ENCODE data around the gene EPN2. TPM values are rescaled to one million over a fixed set of nuclear protein-coding genes. Genes with fewer than 3 reads are reported as not detected.

The EPN2 gene
- total RNA-seq, 3 donors from 2014 or later: 6.1 to 9.5 (median 7.2) TPM

DNA sequence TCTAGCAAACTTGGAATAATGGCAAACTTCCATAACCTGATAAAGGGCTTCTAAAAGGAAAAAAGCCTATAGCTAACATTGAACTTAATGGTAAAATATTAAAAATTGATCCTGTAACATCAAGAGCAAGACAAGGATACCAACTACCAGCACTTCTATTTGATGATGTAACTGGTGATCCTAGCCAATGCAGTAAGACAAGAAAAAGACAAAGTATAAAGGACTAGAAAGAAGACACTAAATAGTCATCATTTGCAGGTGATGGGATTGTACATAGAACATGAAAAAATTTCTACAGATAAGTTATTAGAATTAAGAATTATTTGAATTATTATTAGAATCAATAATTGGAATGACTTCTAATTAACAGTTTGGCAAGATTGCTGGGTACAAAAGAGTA, 88.4 kb downstream of the EPN2 start:
- Mint-ChIP-seq H3K4me3 (no peak overlapping the region), H3K4me1 (ENCODE audit: low read depth) (no peaks in the 10 kb centered on the region), H3K27me3 (ENCODE audit: low read depth) (no peaks in the 10 kb centered on the region), H3K9me3 (peaks cover 13% of the 10 kb centered on the region), H3K36me3 (ENCODE audit: insufficient read depth) (peaks cover 4% of the 10 kb centered on the region)
- no peak for ATAC-seq
- DNase-seq: no peak

GRCh38 chr17:19327031-19327783, 90.0 kb downstream of the EPN2 start:
- no peak for DNase-seq
- H3K4me3 Mint-ChIP-seq: no peak overlapping the region
- H3K36me3 Mint-ChIP-seq (ENCODE audit: insufficient read depth): peaks cover 4% of the 10 kb centered on the region
- no peaks in the 10 kb centered on the region for H3K4me1 Mint-ChIP-seq (ENCODE audit: low read depth)
- H3K27me3 Mint-ChIP-seq (ENCODE audit: low read depth): no peaks in the 10 kb centered on the region
- peaks cover 13% of the 10 kb centered on the region for H3K9me3 Mint-ChIP-seq
- ATAC-seq: no peak

DNA sequence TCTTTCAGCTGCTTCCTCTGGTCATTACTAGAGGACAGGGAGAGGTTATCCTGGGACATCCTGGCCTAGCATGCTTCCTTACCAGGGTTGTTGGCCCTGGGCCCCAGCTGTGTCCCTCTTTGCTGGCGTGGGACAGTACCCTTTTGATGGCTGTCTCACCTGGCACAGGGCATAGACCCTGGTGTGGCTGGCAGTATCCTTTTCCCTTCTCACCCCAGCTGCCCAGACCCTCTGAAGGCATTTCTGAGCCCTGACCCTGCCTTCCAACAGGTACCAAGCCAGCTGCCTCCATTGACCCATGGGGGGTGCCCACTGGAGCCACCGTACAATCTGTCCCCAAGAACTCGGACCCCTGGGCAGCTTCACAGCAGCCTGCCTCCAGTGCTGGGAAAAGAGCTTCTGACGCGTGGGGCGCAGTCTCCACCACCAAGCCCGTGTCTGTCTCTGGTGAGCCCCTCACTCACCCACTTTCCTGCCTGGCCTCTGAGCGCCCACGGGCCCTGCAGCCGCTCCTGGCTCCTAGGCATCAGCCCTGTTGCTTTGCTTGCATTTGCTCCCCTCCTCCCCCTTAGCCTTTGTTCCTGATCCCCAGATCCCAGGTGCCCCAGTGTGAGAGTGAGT, 91.4 kb downstream of the EPN2 start:
- H3K9me3 Mint-ChIP-seq: peaks cover 13% of the 10 kb centered on the region
- no peak overlapping the region for H3K4me3 Mint-ChIP-seq
- DNase-seq (no peak), ATAC-seq (no peak)
- H3K4me1 Mint-ChIP-seq (ENCODE audit: low read depth): no peaks in the 10 kb centered on the region
- no peaks in the 10 kb centered on the region for H3K27me3 Mint-ChIP-seq (ENCODE audit: low read depth)
- no peaks in the 10 kb centered on the region for H3K36me3 Mint-ChIP-seq (ENCODE audit: insufficient read depth)

DNA sequence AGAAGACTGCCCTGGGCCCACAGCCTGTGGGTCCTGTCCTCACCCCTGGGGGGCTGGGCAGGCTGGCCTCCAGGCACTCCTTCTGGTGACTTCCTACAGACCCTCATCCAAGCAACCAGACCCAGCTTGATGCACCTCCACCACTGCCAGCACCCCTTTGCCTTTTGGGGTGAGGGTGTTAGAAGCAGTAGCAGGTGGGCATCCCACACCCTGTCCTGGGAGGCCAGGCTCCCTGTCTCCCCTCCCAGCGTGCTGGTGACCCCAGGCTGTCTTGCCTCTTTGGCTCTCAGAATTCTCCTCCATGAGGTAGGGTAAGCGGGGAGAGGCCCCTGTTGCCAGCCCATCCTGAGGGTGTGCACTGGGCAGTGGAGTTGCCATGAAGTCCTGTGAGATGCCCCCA, 92.0 kb downstream of the EPN2 start:
- DNase-seq (no peak), ATAC-seq (no peak)
- Mint-ChIP-seq H3K4me1 (ENCODE audit: low read depth) (no peaks in the 10 kb centered on the region), H3K9me3 (peaks cover 13% of the 10 kb centered on the region), H3K4me3 (no peak overlapping the region), H3K27me3 (ENCODE audit: low read depth) (no peaks in the 10 kb centered on the region), H3K36me3 (ENCODE audit: insufficient read depth) (no peaks in the 10 kb centered on the region)

- H3K9me3 Mint-ChIP-seq: peaks cover 13% of the 10 kb centered on the region
- no peak for DNase-seq
Observed at GRCh38 chr17:19329839-19330238, 92.7 kb downstream of the EPN2 start.

DNA sequence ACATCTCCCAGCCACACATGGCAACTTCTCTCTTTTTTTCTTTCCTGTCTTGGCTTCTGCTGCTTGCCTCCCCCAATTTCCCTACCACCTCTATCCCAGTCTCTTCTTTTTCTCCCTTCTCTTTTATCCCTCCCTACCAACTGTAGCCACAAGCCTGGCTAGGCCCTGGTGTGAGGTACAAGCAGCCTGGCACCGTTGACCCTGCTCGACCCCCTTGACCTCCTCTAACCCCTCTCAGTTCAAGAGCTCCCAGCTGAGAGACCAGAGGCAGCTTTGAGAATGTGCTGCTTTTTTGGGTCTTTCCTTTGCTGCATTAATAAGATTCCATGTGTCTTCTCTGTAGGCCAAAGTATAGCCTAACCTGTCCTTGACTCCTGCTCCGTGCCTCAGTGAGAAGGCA, 93.1 kb downstream of the EPN2 start:
- peaks cover 9% of the 10 kb centered on the region for H3K9me3 Mint-ChIP-seq
- no peaks in the 10 kb centered on the region for H3K36me3 Mint-ChIP-seq (ENCODE audit: insufficient read depth)
- H3K4me1 Mint-ChIP-seq (ENCODE audit: low read depth): no peaks in the 10 kb centered on the region
- H3K4me3 Mint-ChIP-seq: no peak overlapping the region
- ATAC-seq (no peak), DNase-seq (no peak)
- no peaks in the 10 kb centered on the region for H3K27me3 Mint-ChIP-seq (ENCODE audit: low read depth)

More at GRCh38 chr17:19329839-19330238, 92.7 kb downstream of the EPN2 start:
- Mint-ChIP-seq H3K36me3 (ENCODE audit: insufficient read depth) (no peaks in the 10 kb centered on the region), H3K27me3 (ENCODE audit: low read depth) (no peaks in the 10 kb centered on the region), H3K4me3 (no peak overlapping the region), H3K4me1 (ENCODE audit: low read depth) (no peaks in the 10 kb centered on the region)
- no peak for ATAC-seq

DNA sequence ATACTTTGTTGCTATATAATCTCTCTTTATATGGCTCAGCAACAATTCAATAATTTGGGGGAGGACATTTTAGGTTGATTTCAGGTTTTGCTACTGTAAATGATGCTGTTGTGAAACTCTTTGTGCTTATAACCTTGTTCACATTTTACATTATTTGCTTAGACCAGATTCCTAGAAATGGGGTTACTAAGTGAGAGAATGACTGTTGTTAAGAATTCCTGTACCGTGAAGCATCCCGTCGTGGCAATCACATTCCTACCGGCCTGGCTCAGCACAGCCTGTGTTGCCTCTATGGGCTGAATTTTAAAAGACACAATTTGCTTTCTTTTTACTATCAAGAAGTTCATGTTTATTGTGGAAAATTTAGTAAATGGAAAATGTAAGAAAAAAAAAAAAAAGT, 94.0 kb downstream of the EPN2 start:
- DNase-seq: no peak
- Mint-ChIP-seq H3K27me3 (ENCODE audit: low read depth) (no peaks in the 10 kb centered on the region), H3K4me3 (no peak overlapping the region), H3K9me3 (peaks cover under 1% of the 10 kb centered on the region), H3K36me3 (ENCODE audit: insufficient read depth) (no peaks in the 10 kb centered on the region), H3K4me1 (ENCODE audit: low read depth) (no peaks in the 10 kb centered on the region)
- ATAC-seq: no peak

- no peaks in the 10 kb centered on the region for H3K36me3 Mint-ChIP-seq (ENCODE audit: insufficient read depth)
- H3K27me3 Mint-ChIP-seq (ENCODE audit: low read depth): no peaks in the 10 kb centered on the region
- H3K4me1 Mint-ChIP-seq (ENCODE audit: low read depth): no peaks in the 10 kb centered on the region
- no peaks in the 10 kb centered on the region for H3K9me3 Mint-ChIP-seq
- no peak for DNase-seq
- ATAC-seq: no peak
- H3K4me3 Mint-ChIP-seq: no peak overlapping the region
Observed at GRCh38 chr17:19331543-19332245, 94.5 kb downstream of the EPN2 start.

GRCh38 chr17:19332371-19333131, 95.4 kb downstream of the EPN2 start:
- DNase-seq (no peak), ATAC-seq (peak in 1 of 2 donors; percentile 53)
- Mint-ChIP-seq H3K4me3 (no peak overlapping the region), H3K27me3 (ENCODE audit: low read depth) (peaks cover 7% of the 10 kb centered on the region), H3K36me3 (ENCODE audit: insufficient read depth) (no peaks in the 10 kb centered on the region), H3K4me1 (ENCODE audit: low read depth) (no peaks in the 10 kb centered on the region), H3K9me3 (no peaks in the 10 kb centered on the region)

GRCh38 chr17:19333132-19333440, 95.9 kb downstream of the EPN2 start:
- Mint-ChIP-seq H3K9me3 (no peaks in the 10 kb centered on the region), H3K4me3 (no peak overlapping the region), H3K4me1 (ENCODE audit: low read depth) (no peaks in the 10 kb centered on the region), H3K27me3 (ENCODE audit: low read depth) (peaks cover 7% of the 10 kb centered on the region), H3K36me3 (ENCODE audit: insufficient read depth) (no peaks in the 10 kb centered on the region)
- ATAC-seq (no peak), DNase-seq (no peak)

GRCh38 chr17:19333736-19334290, 96.6 kb downstream of the EPN2 start:
- Mint-ChIP-seq H3K4me1 (ENCODE audit: low read depth) (no peaks in the 10 kb centered on the region), H3K27me3 (ENCODE audit: low read depth) (peaks cover 7% of the 10 kb centered on the region), H3K36me3 (ENCODE audit: insufficient read depth) (no peaks in the 10 kb centered on the region), H3K4me3 (no peak overlapping the region), H3K9me3 (no peaks in the 10 kb centered on the region)
- DNase-seq: no peak
- ATAC-seq: no peak

DNA sequence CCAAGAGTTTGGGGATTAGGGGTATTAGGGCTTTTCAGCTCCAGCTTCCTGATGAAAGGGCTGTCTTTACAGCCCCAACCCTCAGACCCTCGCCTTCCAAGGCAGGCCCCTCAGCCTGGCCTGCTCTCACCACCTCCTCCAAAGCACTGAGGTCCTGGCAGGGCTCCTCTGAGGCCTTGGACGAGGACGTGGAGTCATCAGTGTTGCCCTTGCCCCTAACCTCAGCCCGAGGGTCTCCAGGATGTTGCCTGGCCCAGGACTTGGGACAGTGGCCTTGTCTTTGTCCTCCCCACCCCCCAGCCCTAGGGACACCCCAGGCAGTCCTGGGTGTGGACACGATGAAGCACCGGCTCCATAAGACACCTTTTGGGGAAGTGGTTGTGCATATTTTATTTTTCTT, 97.2 kb downstream of the EPN2 start:
- no peak for DNase-seq
- Mint-ChIP-seq H3K9me3 (no peaks in the 10 kb centered on the region), H3K36me3 (ENCODE audit: insufficient read depth) (no peaks in the 10 kb centered on the region), H3K4me3 (no peak overlapping the region), H3K4me1 (ENCODE audit: low read depth) (no peaks in the 10 kb centered on the region), H3K27me3 (ENCODE audit: low read depth) (peaks cover 7% of the 10 kb centered on the region)
- ATAC-seq: no peak

- H3K36me3 Mint-ChIP-seq (ENCODE audit: insufficient read depth): no peaks in the 10 kb centered on the region
- no peaks in the 10 kb centered on the region for H3K4me1 Mint-ChIP-seq (ENCODE audit: low read depth)
- H3K27me3 Mint-ChIP-seq (ENCODE audit: low read depth): peaks cover 13% of the 10 kb centered on the region
- ATAC-seq (no peak), DNase-seq (no peak)
- H3K9me3 Mint-ChIP-seq: no peaks in the 10 kb centered on the region
- H3K4me3 Mint-ChIP-seq: no peak overlapping the region
Observed at GRCh38 chr17:19335951-19336631, 98.9 kb downstream of the EPN2 start.

All from activated T-cell treated with anti-CD3 and anti-CD28 coated beads, Interleukin-2, amount 50 U/mL, for 4 hours (primary cell).